MCF 10A (cell line): Measurements from ENCODE around the gene MED13. TPM values are rescaled to one million over a fixed set of nuclear protein-coding genes. Genes with fewer than 3 reads are reported as not detected.

Experiments used
- BruUV-seq: library from RNA; stranded (reverse); fragments of 400-500 nt; replicated peaks from 2 replicates; lab custom pipeline; 2021; lab: Mats Ljungman, UMichigan
- CTCF ChIA-PET: fragments of 300-600 bp; sonication (Branson Sonifier 250); formaldehyde crosslinking; extraction: SDS; loops from one replicate; lab custom pipeline; 2021; ENCODE audit warnings: antibody characterized with exemption, inconsistent platforms; lab: Yijun Ruan, JAX
- POLR2A ChIA-PET: fragments of 300-600, 350-650 bp; sonication (Branson Sonifier 250); formaldehyde crosslinking; extraction: SDS; loops from one replicate; lab custom pipeline; 2020; ENCODE audit warnings: antibody characterized with exemption, inconsistent platforms; lab: Yijun Ruan, JAX
- DNase-seq: peaks from one replicate; pipeline ENCODE4 v3.0.0-alpha.2; 2018; ENCODE audit not compliant: unreplicated experiment
- H3K27ac Mint-ChIP-seq: one replicate; pipeline ENCODE4 v1.8.0; 2022; ENCODE audit warnings: mild to moderate bottlenecking, low read depth, mixed read lengths; ENCODE audit not compliant: unreplicated experiment
- H3K27me3 Mint-ChIP-seq: one replicate; pipeline ENCODE4 v1.8.0; 2022; ENCODE audit warnings: mixed read lengths; ENCODE audit not compliant: insufficient read depth, unreplicated experiment
- H3K36me3 Mint-ChIP-seq: one replicate; pipeline ENCODE4 v1.8.0; 2022; ENCODE audit warnings: mild to moderate bottlenecking, moderate library complexity, mixed read lengths; ENCODE audit not compliant: insufficient read depth, unreplicated experiment
- H3K4me1 Mint-ChIP-seq: one replicate; pipeline ENCODE4 v1.8.0; 2022; ENCODE audit warnings: mixed read lengths; ENCODE audit not compliant: insufficient read depth, unreplicated experiment
- H3K4me3 Mint-ChIP-seq: one replicate; pipeline ENCODE4 v1.8.0; 2022; ENCODE audit warnings: mild to moderate bottlenecking, moderate library complexity, mixed read lengths; ENCODE audit not compliant: unreplicated experiment
- H3K9me3 Mint-ChIP-seq: one replicate; pipeline ENCODE4 v1.8.0; 2022; ENCODE audit warnings: mixed read lengths; ENCODE audit not compliant: unreplicated experiment
- intact Hi-C: fragments of 100-400 bp; cut with micrococcal nuclease; formaldehyde crosslinking; loops from 2 replicates; pipeline ENCODE4 v1.14.1; 2022
- total RNA-seq: library from RNA; stranded (reverse); gene quantifications from 2 replicates; pipeline ENCODE4 v1.2.3, GENCODE V29; 2022
- TF ChIP-seq, protein P1 (sequence below): fragments of 200-600 bp; IDR thresholded peaks from one replicate; pipeline ENCODE4 v1.8.0; 2022; ENCODE audit warnings: antibody characterized with exemption, mild to moderate bottlenecking; ENCODE audit not compliant: unreplicated experiment

Gene MED13
- total RNA-seq, 1 experiment from 2014 or later: 58.7 TPM

DNA sequence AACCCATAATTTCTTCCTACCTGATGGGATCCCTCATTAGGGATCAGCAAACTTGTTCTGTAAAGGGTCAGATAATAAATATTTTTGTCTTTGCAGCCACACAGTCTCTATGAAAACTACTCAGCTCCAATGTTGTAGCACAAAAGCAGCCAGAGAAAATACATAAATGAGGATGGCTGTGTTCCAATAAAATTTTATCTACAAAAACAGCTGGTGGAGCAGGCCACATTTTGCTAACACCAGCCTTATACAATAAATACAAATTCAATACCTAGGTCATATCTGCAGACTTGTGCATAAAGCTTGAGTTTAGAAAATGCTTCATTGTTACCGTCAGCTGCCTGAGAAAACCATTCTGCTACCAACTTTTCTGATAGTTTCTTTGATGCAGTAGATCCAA, 98.9 kb downstream of the MED13 start:
- BruUV-seq: no TSS peak
- Mint-ChIP-seq H3K4me1 (no peaks in the 10 kb centered on the region), H3K9me3 (no peaks in the 10 kb centered on the region), H3K27ac (no peak overlapping the region), H3K4me3 (no peak overlapping the region), H3K27me3 (no peaks in the 10 kb centered on the region), H3K36me3 (peaks cover 65% of the 10 kb centered on the region)
- CTCF ChIA-PET: no interaction called here
- TF ChIP-seq, protein P1, sequence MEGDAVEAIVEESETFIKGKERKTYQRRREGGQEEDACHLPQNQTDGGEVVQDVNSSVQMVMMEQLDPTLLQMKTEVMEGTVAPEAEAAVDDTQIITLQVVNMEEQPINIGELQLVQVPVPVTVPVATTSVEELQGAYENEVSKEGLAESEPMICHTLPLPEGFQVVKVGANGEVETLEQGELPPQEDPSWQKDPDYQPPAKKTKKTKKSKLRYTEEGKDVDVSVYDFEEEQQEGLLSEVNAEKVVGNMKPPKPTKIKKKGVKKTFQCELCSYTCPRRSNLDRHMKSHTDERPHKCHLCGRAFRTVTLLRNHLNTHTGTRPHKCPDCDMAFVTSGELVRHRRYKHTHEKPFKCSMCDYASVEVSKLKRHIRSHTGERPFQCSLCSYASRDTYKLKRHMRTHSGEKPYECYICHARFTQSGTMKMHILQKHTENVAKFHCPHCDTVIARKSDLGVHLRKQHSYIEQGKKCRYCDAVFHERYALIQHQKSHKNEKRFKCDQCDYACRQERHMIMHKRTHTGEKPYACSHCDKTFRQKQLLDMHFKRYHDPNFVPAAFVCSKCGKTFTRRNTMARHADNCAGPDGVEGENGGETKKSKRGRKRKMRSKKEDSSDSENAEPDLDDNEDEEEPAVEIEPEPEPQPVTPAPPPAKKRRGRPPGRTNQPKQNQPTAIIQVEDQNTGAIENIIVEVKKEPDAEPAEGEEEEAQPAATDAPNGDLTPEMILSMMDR: no peak
- intact Hi-C loops: no loop called here
- DNase-seq: no peak
- POLR2A ChIA-PET: no interaction called here

DNA sequence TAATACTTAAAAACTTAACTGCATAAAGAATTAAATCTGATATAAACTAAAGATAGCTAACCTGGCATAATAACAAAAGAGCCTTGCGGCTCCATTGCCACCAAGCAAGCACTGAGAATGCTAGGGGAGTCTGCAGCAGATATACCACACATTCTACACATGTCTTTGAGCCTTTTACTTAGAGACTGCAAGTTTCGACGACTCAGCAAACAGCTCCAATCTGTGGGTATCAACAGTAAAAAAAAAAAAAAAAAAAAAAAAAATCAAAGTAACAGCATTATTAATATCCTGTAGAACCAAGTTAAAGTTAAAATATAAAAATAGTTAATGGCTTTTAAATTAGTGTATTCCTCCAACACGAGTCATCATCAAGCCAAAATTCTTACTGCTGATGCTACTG, 109.5 kb downstream of the MED13 start:
- TF ChIP-seq, protein P1: no peak
- Mint-ChIP-seq H3K27ac (no peak overlapping the region), H3K36me3 (peaks cover 97% of the 10 kb centered on the region), H3K4me3 (no peak overlapping the region), H3K27me3 (no peaks in the 10 kb centered on the region), H3K4me1 (no peaks in the 10 kb centered on the region), H3K9me3 (no peaks in the 10 kb centered on the region)
- no peak for DNase-seq
- no TSS peak for BruUV-seq
- ChIA-PET POLR2A (interaction anchor here (0.9 kb wide), 1 partner anchor 8 kb away, joined by 4 read pairs; no protein-coding TSS in a partner anchor), CTCF (interaction anchor here (0.6 kb wide), 1 partner anchor 56 kb away, joined by 4 read pairs; no protein-coding TSS in a partner anchor)
- intact Hi-C loops: no loop called here

DNA sequence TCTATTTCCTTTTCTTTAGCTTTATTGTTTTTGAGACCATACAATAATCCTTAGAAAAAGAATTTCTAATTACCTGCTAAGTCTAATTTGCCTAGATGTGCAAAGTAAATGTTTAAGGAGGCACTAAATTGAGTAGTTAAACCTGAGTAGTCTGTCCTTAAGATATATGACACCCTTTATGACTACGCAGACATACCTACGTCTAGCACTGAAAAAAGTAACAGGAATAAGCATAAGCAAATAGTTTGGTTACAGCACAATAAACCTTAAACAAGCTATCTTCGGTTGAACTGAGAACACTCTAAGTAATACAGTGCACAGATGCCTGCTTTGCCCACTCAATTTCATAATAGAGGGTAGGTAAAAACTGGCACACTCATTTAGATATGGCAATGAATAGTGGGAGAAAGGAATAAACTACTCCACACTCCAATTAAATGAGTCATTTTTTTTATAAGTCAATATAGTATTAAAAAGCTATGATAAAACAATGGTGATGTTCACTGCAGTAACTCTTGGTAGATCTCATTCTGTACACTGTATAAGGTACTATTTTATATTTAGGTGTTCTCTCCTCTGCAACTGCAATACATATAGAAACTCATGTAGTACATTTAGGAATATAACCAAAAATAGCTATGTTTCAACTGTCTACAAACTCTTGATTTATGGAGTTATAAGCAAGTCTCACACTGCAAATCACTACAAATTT, 117.6 kb downstream of the MED13 start:
- H3K36me3 Mint-ChIP-seq: peaks cover 80% of the 10 kb centered on the region
- intact Hi-C loops: loop anchor here (10.0 kb wide), 1 partner anchor 227 kb away; no protein-coding TSS in a partner anchor
- CTCF ChIA-PET: interaction anchor here (0.6 to 0.7 kb wide), 2 partner anchors 19 to 27 kb away, joined by 3 read pairs; no protein-coding TSS in a partner anchor

DNA sequence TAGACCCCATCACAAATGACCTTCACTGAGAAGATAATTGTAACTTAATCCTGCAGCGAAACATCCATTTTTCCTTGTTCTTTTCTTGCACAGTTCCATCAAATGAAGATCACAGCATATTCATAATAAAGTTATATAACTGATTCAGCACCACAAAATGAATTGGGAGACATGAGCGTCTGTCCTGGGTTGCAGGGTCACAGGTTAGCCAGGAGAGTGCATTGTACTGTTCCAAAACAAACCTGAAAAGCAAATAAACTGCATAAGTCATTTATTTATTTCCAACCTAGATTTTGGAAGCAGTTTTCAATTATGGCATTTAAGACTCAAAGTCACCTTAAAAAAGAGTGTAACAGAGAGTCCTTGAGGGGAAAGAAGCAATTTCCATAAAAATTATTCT, 118.7 kb downstream of the MED13 start:
- H3K4me1 Mint-ChIP-seq: no peaks in the 10 kb centered on the region
- no TSS peak for BruUV-seq
- POLR2A ChIA-PET: no interaction called here
- CTCF ChIA-PET: no interaction called here
- H3K36me3 Mint-ChIP-seq: peaks cover 72% of the 10 kb centered on the region
- TF ChIP-seq, protein P1: no peak
- peak overlapping the region; percentile 46 for H3K27ac Mint-ChIP-seq
- no peaks in the 10 kb centered on the region for H3K27me3 Mint-ChIP-seq
- H3K4me3 Mint-ChIP-seq: no peak overlapping the region
- DNase-seq: no peak
- H3K9me3 Mint-ChIP-seq: no peaks in the 10 kb centered on the region
- intact Hi-C loops: loop anchor here (10.0 kb wide), 1 partner anchor 228 kb away; no protein-coding TSS in a partner anchor

More for the DNA sequence above, 117.6 kb downstream of the MED13 start:
- Mint-ChIP-seq H3K27me3 (no peaks in the 10 kb centered on the region), H3K4me3 (no peak overlapping the region), H3K27ac (no peak overlapping the region), H3K9me3 (no peaks in the 10 kb centered on the region), H3K4me1 (no peaks in the 10 kb centered on the region)
- DNase-seq: no peak
- BruUV-seq: no TSS peak
- TF ChIP-seq, protein P1: no peak
- POLR2A ChIA-PET: interaction anchor here (0.6 to 1.1 kb wide), 2 partner anchors 7 to 15 kb away, joined by 3 to 7 read pairs; no protein-coding TSS in a partner anchor
